Measurements from ENCODE around the gene TRMT44.
"Not testable (repeated sequence)": the region's sequence is repeated elsewhere in the genome, so short reads cannot be mapped to it uniquely, and the experiment has no call there.

TRMT44 gene

DNA sequence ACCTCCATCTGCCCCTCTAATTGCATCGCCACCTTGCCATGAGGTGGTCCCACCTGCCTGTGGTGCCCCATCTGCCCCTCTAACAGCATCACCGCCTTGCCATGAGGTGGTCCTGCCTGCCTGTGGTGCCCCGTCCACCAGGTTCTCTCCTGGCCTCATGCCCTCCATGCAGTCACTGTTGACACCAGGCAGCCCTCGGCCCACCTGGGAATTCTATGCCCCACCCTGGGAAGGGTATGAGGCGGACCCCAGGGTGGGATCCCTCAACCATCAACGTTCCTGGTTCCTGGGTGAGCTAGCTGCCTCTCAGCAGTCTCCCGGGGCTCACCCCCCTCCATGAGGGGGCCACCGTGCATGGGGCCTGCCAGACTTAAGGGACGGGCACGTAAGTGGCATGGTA is 38.9 kb upstream of the TRMT44 start:
- ATAC-seq (ENCODE audit: low read depth) (no peak), DNase-seq (ENCODE audit: low spot score in 2 of 2) (no peak)
- Mint-ChIP-seq H3K27me3 (no peaks in the 10 kb centered on the region), H3K27ac (peak overlapping the region; percentile 26), H3K4me3 (no peak overlapping the region), H3K36me3 (peaks cover 20% of the 10 kb centered on the region), H3K4me1 (peaks cover 8% of the 10 kb centered on the region), H3K9me3 (no peaks in the 10 kb centered on the region)

DNA sequence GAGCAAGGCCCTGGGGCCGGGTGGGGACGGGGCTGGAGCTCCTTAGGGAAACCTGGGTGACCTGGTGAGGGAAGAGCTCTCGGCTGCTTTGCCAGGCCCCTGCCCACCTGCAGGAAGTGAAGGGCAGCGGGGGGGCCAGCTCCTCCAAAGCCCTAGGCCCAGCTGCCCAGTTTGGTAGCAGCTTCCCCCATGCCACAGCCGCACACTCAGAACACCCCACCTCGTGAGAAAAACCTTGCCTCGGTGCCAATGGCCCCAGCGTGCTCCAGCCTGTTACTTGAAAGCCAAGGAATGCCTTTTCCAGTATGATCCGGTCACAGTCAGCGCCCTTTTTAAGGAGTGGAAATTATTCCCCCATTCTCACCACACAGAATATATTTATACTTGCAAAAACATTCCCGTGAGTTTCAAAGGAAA is 38.4 kb upstream of the TRMT44 start:
- no peak overlapping the region for H3K27ac Mint-ChIP-seq
- H3K27me3 Mint-ChIP-seq: no peaks in the 10 kb centered on the region
- DNase-seq (ENCODE audit: low spot score in 2 of 2) (no peak), ATAC-seq (ENCODE audit: low read depth) (no peak)
- H3K9me3 Mint-ChIP-seq: no peaks in the 10 kb centered on the region
- H3K36me3 Mint-ChIP-seq: peaks cover 20% of the 10 kb centered on the region
- H3K4me3 Mint-ChIP-seq: no peak overlapping the region
- peaks cover 8% of the 10 kb centered on the region for H3K4me1 Mint-ChIP-seq

DNA sequence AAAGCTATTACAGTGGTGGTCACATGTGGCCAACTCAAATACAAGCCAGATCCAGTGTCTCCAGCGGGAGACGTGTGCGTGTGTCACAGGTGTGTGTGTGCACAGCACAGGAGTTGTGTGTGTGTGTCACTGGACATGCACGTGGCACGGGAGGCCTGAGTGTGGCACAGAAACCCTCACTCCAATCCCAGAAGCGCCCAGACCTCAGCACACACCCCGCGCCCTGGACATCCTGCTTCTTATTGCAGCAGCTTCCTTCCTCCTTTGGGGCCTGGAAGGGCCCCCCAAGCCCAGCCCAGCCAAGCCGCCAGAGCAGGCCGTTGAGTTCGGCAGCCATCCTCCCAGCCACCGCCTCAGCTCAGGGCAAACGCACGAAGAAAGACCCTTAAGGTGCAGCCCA is 37.9 kb upstream of the TRMT44 start:
- no peak for DNase-seq (ENCODE audit: low spot score in 2 of 2)
- H3K27ac Mint-ChIP-seq: no peak overlapping the region
- ATAC-seq (ENCODE audit: low read depth): no peak
- H3K9me3 Mint-ChIP-seq: no peaks in the 10 kb centered on the region
- no peak overlapping the region for H3K4me3 Mint-ChIP-seq
- H3K27me3 Mint-ChIP-seq: no peaks in the 10 kb centered on the region
- H3K4me1 Mint-ChIP-seq: peaks cover 8% of the 10 kb centered on the region
- peaks cover 17% of the 10 kb centered on the region for H3K36me3 Mint-ChIP-seq

DNA sequence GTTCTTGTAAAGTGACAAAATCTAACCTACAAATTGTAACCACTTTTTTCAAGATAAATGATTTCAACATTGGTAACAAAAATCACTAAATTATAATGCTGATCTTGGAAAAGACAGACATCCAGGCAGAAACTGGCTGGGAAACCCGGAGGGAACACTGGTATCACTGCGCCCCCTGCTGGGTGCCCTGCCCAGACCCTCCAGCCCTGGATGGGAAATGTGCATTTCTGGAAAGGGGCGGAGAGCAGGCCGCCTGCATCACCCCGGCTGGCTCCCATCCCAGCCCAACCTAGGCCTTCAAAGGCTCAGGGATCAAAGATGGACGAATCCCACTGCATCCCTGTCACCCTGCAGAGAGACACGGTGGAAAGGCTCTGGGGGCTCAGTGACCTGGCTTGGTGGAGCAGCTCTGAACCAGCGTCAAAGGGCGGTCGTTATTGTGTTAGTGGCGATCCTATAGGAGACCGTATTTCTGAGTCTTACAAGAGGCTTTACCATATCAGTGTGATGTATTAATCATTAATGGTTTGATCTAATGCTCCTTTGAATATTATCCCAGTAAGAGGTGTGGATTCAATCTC is 37.3 kb upstream of the TRMT44 start:
- Mint-ChIP-seq H3K4me3 (no peak overlapping the region), H3K9me3 (no peaks in the 10 kb centered on the region), H3K36me3 (peaks cover 17% of the 10 kb centered on the region), H3K27ac (no peak overlapping the region), H3K4me1 (peaks cover 7% of the 10 kb centered on the region), H3K27me3 (no peaks in the 10 kb centered on the region)
- ATAC-seq (ENCODE audit: low read depth): peak; percentile 53
- peak; percentile 45 to 51 for DNase-seq (ENCODE audit: low spot score in 2 of 2)

DNA sequence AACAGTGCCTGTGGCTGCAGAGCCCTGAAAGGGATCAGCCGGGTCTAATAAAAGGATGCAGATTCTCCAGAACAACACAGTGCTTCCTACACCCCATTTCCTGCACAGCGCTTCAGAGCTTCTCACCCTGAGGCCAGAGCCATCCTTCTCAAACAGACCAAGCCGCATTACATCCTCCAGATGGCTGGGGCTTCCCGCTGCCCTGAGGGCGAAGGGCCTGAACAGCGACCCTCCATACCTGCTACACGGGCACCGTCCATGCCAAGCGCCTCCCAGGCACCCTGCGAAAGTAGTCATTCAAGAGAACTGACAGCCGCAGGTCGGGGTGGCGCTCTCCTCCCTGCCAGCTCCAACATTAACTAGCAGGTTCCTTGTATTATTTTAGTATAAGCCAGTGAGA is 36.6 kb upstream of the TRMT44 start:
- H3K27ac Mint-ChIP-seq: no peak overlapping the region
- DNase-seq (ENCODE audit: low spot score in 2 of 2) (no peak), ATAC-seq (ENCODE audit: low read depth) (no peak)
- H3K36me3 Mint-ChIP-seq: peaks cover 17% of the 10 kb centered on the region
- H3K9me3 Mint-ChIP-seq: no peaks in the 10 kb centered on the region
- no peaks in the 10 kb centered on the region for H3K4me1 Mint-ChIP-seq
- no peak overlapping the region for H3K4me3 Mint-ChIP-seq
- H3K27me3 Mint-ChIP-seq: no peaks in the 10 kb centered on the region

DNA sequence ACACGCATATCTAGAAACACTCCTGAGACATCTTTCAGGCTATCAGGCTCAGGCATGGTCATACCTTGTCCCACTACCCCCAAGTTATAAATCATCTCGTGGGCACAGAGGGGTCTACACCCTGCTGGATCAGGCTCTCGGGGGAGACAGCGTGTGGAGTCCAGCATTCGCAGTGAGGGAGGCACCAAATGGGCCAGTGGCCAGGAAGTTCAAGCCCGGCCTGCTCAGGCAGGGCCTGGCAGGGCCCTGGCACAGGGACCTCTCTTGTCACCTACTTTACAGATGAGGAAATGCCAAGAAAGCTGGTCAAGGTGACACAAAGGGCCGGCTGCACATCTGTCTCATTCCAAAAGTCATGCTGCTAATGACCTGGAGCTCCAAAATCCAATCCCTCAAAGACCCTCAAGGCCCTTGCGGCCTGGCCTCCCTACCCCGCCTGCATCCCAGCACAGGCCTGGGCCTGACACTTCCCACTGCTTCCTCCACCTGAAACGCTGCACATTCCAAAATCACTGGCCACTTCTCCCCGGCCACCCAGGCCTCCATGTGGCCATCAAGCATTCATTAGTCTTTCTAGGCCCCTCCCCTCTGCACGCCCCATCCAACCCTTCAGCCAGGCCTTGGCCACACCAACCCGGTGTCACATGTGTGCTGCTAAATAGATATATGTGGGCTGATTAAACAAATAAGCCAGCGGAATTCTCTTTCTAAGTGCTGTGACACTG is 35.6 kb upstream of the TRMT44 start:
- no peak for ATAC-seq (ENCODE audit: low read depth)
- peaks cover 23% of the 10 kb centered on the region for H3K36me3 Mint-ChIP-seq
- H3K9me3 Mint-ChIP-seq: no peaks in the 10 kb centered on the region
- H3K4me1 Mint-ChIP-seq: no peaks in the 10 kb centered on the region
- no peaks in the 10 kb centered on the region for H3K27me3 Mint-ChIP-seq
- DNase-seq (ENCODE audit: low spot score in 2 of 2): no peak
- H3K27ac Mint-ChIP-seq: no peak overlapping the region
- H3K4me3 Mint-ChIP-seq: no peak overlapping the region

DNA sequence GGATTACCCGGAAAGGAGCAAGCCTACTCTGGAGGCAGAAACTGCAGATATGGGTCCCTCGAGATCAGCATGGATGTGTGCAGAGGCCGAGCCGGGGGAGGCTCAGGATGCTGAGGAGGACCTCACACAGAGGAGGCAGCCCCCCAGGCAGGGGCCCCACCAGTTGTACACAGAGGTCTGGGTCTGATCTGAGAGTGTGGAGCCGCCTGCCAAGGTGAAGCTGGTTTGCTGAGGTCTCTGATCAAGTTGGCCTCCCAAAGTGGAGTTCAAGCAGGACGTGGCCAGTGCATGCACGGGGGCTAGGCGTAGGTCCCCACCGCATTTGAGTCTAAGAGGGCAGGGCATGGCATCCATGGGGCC is 35.1 kb upstream of the TRMT44 start:
- Mint-ChIP-seq H3K27ac (no peak overlapping the region), H3K4me1 (no peaks in the 10 kb centered on the region), H3K27me3 (no peaks in the 10 kb centered on the region), H3K9me3 (no peaks in the 10 kb centered on the region), H3K4me3 (no peak overlapping the region), H3K36me3 (peaks cover 23% of the 10 kb centered on the region)
- ATAC-seq (ENCODE audit: low read depth) (no peak), DNase-seq (ENCODE audit: low spot score in 2 of 2) (no peak)

DNA sequence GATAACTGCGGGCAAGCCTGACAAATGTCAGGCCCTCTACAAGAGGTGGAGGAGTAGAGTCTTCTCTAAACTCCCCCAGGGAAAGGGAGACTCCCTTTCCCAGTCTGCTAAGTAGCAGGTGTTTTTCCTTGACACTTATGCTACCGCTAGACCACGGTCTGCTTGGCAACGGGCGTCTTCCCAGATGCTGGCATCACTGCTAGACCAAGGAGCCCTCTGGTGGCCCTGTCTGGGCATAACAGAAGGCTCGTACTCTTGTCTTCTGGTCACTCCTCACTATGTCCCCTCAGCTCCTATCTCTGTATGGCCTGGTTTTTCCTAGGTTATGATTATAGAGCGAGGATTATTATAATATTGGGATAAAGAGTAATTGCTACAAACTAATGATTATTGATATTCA is 33.7 kb upstream of the TRMT44 start:
- not testable (repeated sequence) for H3K4me1 Mint-ChIP-seq; DNase-seq (ENCODE audit: low spot score in 2 of 2); ATAC-seq (ENCODE audit: low read depth); H3K27me3 Mint-ChIP-seq; H3K27ac Mint-ChIP-seq; H3K9me3 Mint-ChIP-seq; H3K4me3 Mint-ChIP-seq
- H3K36me3 Mint-ChIP-seq: peaks cover 28% of the 10 kb centered on the region

DNA sequence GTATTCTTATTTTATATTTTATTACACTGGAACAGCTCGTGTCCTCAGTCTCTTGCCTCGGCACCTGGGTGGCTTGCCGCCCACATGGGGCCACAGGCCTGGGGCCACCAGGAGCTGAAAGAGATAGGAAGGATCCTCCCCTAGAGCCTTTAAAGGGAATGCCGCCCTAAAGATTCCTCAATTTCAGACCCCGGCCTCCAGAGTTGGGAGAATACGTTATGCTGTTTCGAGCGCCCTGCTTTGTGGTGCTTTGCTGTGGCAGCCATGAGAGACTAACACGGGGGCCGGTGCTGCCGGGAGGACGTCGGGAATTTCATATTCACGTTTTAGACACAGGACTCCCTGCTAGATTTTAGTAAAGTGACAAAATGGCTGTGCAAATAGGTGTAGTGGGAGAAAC is 33.3 kb upstream of the TRMT44 start:
- Mint-ChIP-seq H3K4me1 (peaks cover 5% of the 10 kb centered on the region), H3K4me3 (no peak overlapping the region), H3K36me3 (peaks cover 29% of the 10 kb centered on the region), H3K27ac (no peak overlapping the region), H3K27me3 (no peaks in the 10 kb centered on the region), H3K9me3 (no peaks in the 10 kb centered on the region)
- DNase-seq (ENCODE audit: low spot score in 2 of 2) (no peak), ATAC-seq (ENCODE audit: low read depth) (no peak)

DNA sequence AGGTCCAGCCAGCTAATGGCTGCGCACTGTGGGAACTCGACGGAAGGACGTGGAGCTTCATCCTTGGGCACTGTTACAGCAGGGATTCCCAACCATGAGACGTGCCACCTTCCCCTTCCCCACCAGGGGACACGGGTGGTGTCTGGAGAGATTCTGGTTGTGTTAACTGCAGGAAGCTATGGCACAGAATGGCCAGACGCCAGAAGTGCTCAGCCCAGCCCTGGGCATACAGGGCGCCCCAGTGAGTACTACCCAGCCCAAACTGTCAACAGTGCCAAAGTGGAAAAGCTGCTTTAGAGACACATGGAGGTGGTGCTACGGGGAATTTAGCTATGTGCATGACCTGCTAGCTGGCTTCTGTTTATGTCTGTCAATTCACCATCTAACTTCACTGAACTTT is 32.8 kb upstream of the TRMT44 start:
- Mint-ChIP-seq H3K27ac (no peak overlapping the region), H3K9me3 (no peaks in the 10 kb centered on the region), H3K4me3 (no peak overlapping the region), H3K27me3 (no peaks in the 10 kb centered on the region), H3K4me1 (peaks cover 6% of the 10 kb centered on the region), H3K36me3 (peaks cover 31% of the 10 kb centered on the region)
- no peak for DNase-seq (ENCODE audit: low spot score in 2 of 2)
- no peak for ATAC-seq (ENCODE audit: low read depth)

DNA sequence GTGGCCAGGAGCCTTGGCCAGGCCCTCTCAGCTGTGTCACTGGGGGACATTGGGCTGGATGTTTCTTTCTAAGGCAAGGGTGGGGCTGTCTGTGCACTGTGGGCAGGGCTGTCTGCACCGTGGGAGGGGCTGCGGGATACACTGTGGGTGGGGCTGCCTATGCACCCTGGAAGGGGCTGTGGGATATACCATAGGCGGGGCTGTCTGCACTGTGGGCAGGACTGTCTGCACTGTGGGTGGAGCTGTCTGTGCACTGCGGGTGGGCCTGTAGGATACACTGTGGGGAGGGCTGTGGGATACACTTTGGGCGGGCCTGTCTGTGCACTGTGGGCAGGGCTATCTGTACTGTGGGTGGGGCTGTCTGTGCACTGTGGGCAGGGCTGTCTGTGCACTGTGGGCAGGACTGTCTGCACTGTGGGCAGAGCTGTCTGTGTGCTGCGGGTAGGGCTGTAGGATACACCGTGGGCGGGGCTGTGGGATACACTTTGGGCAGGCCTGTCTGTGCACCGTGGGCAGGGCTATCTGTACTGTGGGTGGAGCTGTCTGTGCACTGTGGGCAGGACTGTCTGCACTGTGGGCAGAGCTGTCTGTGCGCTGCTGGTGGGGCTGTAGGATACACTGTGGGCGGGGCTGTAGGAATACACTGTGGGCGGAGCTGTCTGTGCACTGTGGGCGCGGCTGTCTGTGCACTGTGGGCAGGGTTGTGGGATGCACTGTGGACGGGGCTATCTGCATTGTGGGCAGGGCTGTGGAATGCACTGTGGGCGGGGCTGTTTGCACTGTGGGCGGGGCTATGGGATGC is 31.1 kb upstream of the TRMT44 start:
- ATAC-seq (ENCODE audit: low read depth): no peak
- H3K27ac Mint-ChIP-seq: no peak overlapping the region
- no peak overlapping the region for H3K4me3 Mint-ChIP-seq
- peaks cover 40% of the 10 kb centered on the region for H3K36me3 Mint-ChIP-seq
- DNase-seq (ENCODE audit: low spot score in 2 of 2): no peak
- H3K4me1 Mint-ChIP-seq: peaks cover 6% of the 10 kb centered on the region
- H3K9me3 Mint-ChIP-seq: no peaks in the 10 kb centered on the region
- no peaks in the 10 kb centered on the region for H3K27me3 Mint-ChIP-seq

DNA sequence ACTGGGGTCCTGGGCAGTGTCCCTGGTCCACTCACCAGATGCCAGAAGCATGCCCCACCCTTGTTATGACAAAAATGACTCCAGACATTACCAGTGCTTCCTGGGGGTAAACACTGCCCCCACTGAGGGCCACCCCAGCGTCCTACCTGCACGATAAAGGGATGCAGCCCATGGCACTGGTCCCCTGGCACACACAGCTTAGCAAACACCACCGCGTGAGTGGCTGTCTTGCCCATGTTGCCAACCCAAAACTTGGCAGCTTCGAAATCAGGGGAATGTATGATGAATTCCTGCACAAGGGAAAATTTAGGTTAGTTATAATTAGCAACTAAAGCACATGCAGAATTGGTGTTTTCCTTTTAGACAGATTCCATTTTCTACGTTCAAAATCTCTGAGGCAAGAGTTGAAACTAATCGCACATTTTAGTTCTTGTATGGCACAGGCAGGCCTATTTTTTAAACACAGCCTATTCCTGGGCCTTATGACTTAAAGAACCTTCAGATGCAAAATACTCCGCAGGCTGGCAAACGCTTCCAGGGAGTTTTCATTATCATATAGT is 30.4 kb upstream of the TRMT44 start:
- ATAC-seq (ENCODE audit: low read depth): no peak
- Mint-ChIP-seq H3K4me3 (no peak overlapping the region), H3K36me3 (peaks cover 41% of the 10 kb centered on the region), H3K27ac (no peak overlapping the region), H3K4me1 (peaks cover 6% of the 10 kb centered on the region), H3K27me3 (no peaks in the 10 kb centered on the region), H3K9me3 (no peaks in the 10 kb centered on the region)
- DNase-seq (ENCODE audit: low spot score in 2 of 2): no peak

DNA sequence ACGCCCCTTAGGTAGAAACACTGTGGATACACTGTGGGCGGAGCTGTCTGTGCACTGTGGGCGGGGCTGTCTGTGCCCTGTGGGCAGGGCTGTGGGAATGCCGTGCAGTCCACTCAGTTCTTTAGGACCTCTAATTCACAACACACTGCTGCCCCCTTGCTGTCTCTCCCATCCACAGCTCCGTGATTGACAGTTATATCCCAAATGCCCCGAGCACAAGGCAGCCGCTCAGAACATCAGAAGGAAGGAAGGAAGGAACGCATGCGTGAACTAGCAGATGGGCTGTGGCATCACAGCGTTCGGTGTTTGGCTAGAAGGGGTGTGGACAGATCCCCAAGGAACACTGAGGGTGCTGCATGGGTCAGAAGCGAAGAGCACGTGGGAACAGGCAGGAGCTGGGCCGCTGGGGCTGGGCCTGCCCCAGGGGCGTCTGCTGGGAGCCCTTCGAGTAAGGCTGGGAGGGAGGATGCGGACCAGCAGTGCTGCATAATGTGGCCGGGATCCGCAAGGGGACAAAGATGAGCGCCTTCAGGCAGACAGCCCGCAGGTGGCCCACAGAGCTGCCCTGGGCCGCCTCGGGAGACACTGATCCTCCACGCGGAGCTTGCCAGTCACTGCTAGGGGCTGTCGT is 29.8 kb upstream of the TRMT44 start:
- no peak overlapping the region for H3K27ac Mint-ChIP-seq
- H3K27me3 Mint-ChIP-seq: no peaks in the 10 kb centered on the region
- no peaks in the 10 kb centered on the region for H3K9me3 Mint-ChIP-seq
- H3K4me1 Mint-ChIP-seq: peaks cover 6% of the 10 kb centered on the region
- DNase-seq (ENCODE audit: low spot score in 2 of 2): no peak
- peaks cover 38% of the 10 kb centered on the region for H3K36me3 Mint-ChIP-seq
- no peak for ATAC-seq (ENCODE audit: low read depth)
- no peak overlapping the region for H3K4me3 Mint-ChIP-seq
